HepG2 (cell line): ENCODE data around the gene AAR2. TPM values are rescaled to one million over a fixed set of nuclear protein-coding genes. Genes with fewer than 3 reads are reported as not detected.

Source experiments
- ATAC-seq: fragments of 200-7000 bp; cut with Tn5 transposase; 3 replicates; pipeline ENCODE4 v1.9.1; 2020; ENCODE audit warnings: mild to moderate bottlenecking, moderate library complexity
- BruUV-seq: library from RNA; stranded (reverse); fragments of 400-500 nt; replicated peaks from 2 replicates; lab custom pipeline; 2021; lab: Mats Ljungman, UMichigan
- CTCF ChIA-PET: fragments of 300-600 bp; formaldehyde crosslinking; extraction: SDS; loops from one replicate; lab custom pipeline; 2021; ENCODE audit warnings: low total read pairs, inconsistent platforms, low intra/inter-chr PET ratio; lab: Yijun Ruan, JAX
- POLR2A ChIA-PET: fragments of 350-600 bp; sonication (Branson Sonifier 250); formaldehyde crosslinking; loops from one replicate; lab custom pipeline; 2020; ENCODE audit warnings: antibody characterized with exemption, inconsistent platforms; lab: Yijun Ruan, JAX
- DNase-seq: peaks from one replicate; pipeline ENCODE4 v3.0.0-alpha.2; 2015; ENCODE audit warnings: low spot score
- FAIRE-seq: peaks from 3 replicates; lab custom pipeline; 2011; peaks lifted over from hg19 to GRCh38; lab: Jason Lieb, UNC
- H2AFZ ChIP-seq: one replicate; pipeline ENCODE4 v1.6.1; 2011; ENCODE audit warnings: low read length, inconsistent platforms
- H3K27ac ChIP-seq: fragments of 300-600 bp; 3 replicates; pipeline ENCODE4 v1.8.0; 2011; ENCODE audit warnings: mixed run types, mild to moderate bottlenecking, mixed read lengths, low read length, inconsistent platforms; ENCODE audit not compliant: insufficient read depth; ENCODE audit errors: extremely low read length
- H3K27me3 ChIP-seq, 2 experiments: fragments of 200-600 bp in 1 of 2; 2 replicates in 1 of 2; 3 replicates in 1 of 2; pipeline versions ENCODE4 v1.6.0 to v1.8.0; 2011; ENCODE audit warnings: low read length in 2 of 2, mild to moderate bottlenecking in 2 of 2, moderate library complexity in 2 of 2, inconsistent platforms in 1 of 2; ENCODE audit not compliant: insufficient read depth in 2 of 2, control insufficient read depth in 1 of 2
- H3K36me3 ChIP-seq, 2 experiments: fragments of 200-600 bp in 1 of 2; replicated peaks in 1 of 2; 2 replicates in 1 of 2; 3 replicates in 1 of 2; pipeline versions ENCODE4 v1.5.1 to v1.8.0; 2011; ENCODE audit warnings: low read length in 2 of 2, inconsistent platforms in 1 of 2; ENCODE audit not compliant: insufficient read depth in 2 of 2, control insufficient read depth in 1 of 2
- H3K4me1 ChIP-seq: 2 replicates; pipeline ENCODE4 v1.5.1; 2012; ENCODE audit warnings: low read length, inconsistent platforms; ENCODE audit not compliant: insufficient read depth
- H3K4me2 ChIP-seq: 2 replicates; pipeline ENCODE4 v1.6.0; 2011; ENCODE audit warnings: low read depth, low read length, inconsistent platforms
- H3K4me3 ChIP-seq, 3 experiments: fragments of 200-600 bp in 1 of 3; sonication (generic), shearing (Covaris generic) in 1 of 3; replicated peaks in 1 of 3; 2 replicates each; pipeline ENCODE4 v1.5.1; 2011 to 2016; ENCODE audit warnings: low read length in 3 of 3, inconsistent platforms in 2 of 3, low read depth in 2 of 3, mild to moderate bottlenecking in 2 of 3, control low read depth in 1 of 3, mixed read lengths in 1 of 3; ENCODE audit not compliant: insufficient read depth in 1 of 3
- H3K79me2 ChIP-seq: one replicate; pipeline ENCODE4 v1.6.1; 2011; ENCODE audit warnings: low read length, inconsistent platforms; ENCODE audit not compliant: insufficient read depth
- H3K9ac ChIP-seq: 2 replicates; pipeline ENCODE4 v1.6.0; 2011; ENCODE audit warnings: mild to moderate bottlenecking, low read depth, low read length, inconsistent platforms; ENCODE audit not compliant: insufficient read depth
- H3K9me3 ChIP-seq: 2 replicates; pipeline ENCODE4 v1.5.1; 2012; ENCODE audit warnings: mild to moderate bottlenecking, low read length
- H4K20me1 ChIP-seq: 2 replicates; pipeline ENCODE4 v1.6.0; 2011; ENCODE audit warnings: inconsistent platforms, mild to moderate bottlenecking, low read length, moderate library complexity; ENCODE audit not compliant: insufficient read depth
- CHD2 ChIP-seq: IDR thresholded peaks from 2 replicates; pipeline ENCODE4 v1.6.1; 2011; ENCODE audit warnings: low read depth, low read length, improper control_type of control experiment
- HNF4G ChIP-seq, 2 experiments: sonication (generic) in 1 of 2; formaldehyde crosslinking in 1 of 2; IDR thresholded peaks; 2 replicates each; pipeline versions ENCODE4 v1.4.0 to v1.6.1; 2011 to 2020; ENCODE audit warnings: borderline replicate concordance in 2 of 2, low read depth in 2 of 2, mild to moderate bottlenecking in 2 of 2, low read length in 1 of 2, missing genetic modification reagents in 1 of 2, moderate library complexity in 1 of 2
- KDM6A ChIP-seq: IDR thresholded peaks from 2 replicates; pipeline ENCODE4 v1.6.1; 2016; ENCODE audit warnings: low read depth
- NFKB2 ChIP-seq: sonication (generic); formaldehyde crosslinking; IDR thresholded peaks from 2 replicates; pipeline ENCODE4 v1.4.0; 2020; ENCODE audit warnings: missing genetic modification reagents, borderline replicate concordance
- RAD51 ChIP-seq: fragments of 450-650 bp; IDR thresholded peaks from 2 replicates; pipeline ENCODE4 v1.6.1; 2016; ENCODE audit warnings: borderline replicate concordance
- SNAPC2 ChIP-seq: sonication (generic); formaldehyde crosslinking; IDR thresholded peaks from 2 replicates; pipeline ENCODE4 v1.8.1; 2022; ENCODE audit warnings: mild to moderate bottlenecking, missing genetic modification reagents
- SOX5 ChIP-seq: IDR thresholded peaks from 2 replicates; pipeline ENCODE4 v1.6.1; 2016; ENCODE audit warnings: borderline replicate concordance
- TEAD2 ChIP-seq: sonication (generic); formaldehyde crosslinking; IDR thresholded peaks from 2 replicates; pipeline ENCODE4 v1.9.0; 2021; ENCODE audit warnings: missing genetic modification reagents
- ZFP1 ChIP-seq: IDR thresholded peaks from 2 replicates; pipeline ENCODE4 v1.6.1; 2016
- ZNF280B ChIP-seq: sonication (generic); formaldehyde crosslinking; IDR thresholded peaks from 2 replicates; pipeline ENCODE4 v1.5.0; 2020; ENCODE audit warnings: missing genetic modification reagents, mild to moderate bottlenecking, borderline replicate concordance
- ZNF33B ChIP-seq: sonication (generic); formaldehyde crosslinking; IDR thresholded peaks from 2 replicates; pipeline ENCODE4 v1.5.1; 2020; ENCODE audit warnings: mild to moderate bottlenecking, missing genetic modification reagents
- ZNF652 ChIP-seq: IDR thresholded peaks from 2 replicates; pipeline ENCODE4 v1.6.1; 2016; ENCODE audit warnings: low read depth, borderline replicate concordance
- ZNF724P ChIP-seq: sonication (generic); formaldehyde crosslinking; IDR thresholded peaks from 2 replicates; pipeline ENCODE4 v1.8.0; 2022; ENCODE audit warnings: missing genetic modification reagents, borderline replicate concordance
- WGBS: methylation state at CpG from one replicate; pipeline ENCODE4 v1.1.6; 2017; ENCODE audit warnings: low lambda C conversion rate; 5-methylcytosine and 5-hydroxymethylcytosine counted together
- in situ Hi-C: cut with HindIII; loops from 2 replicates; pipeline ENCODE4 v1.10.0; 2017; ENCODE audit warnings: low pct_unique_long_range_greater_than_20kb; ENCODE audit not compliant: extremely low pct_ligation_motif_present
- intact Hi-C: fragments of 100-400 bp; cut with micrococcal nuclease; formaldehyde crosslinking; loops from one replicate; pipeline ENCODE4 v1.10.0; 2022; ENCODE audit not compliant: unreplicated experiment
- polyA plus RNA-seq, 8 experiments: library from polyadenylated mRNA; depleted of rRNA in 3 of 8; stranded (reverse) in 7 of 8; unstranded in 1 of 8; fragments of >200 nt; fragmentation: Illumina TruSeq in 4 of 8; extraction: Trizol in 4 of 8; gene quantifications; 2 replicates each; pipeline versions ENCODE4 v1.2.1 to v1.2.3, GENCODE V29; 2011 to 2016; ENCODE audit warnings: low read depth in 4 of 8, missing spikeins in 1 of 8, mixed read lengths in 1 of 8; ENCODE audit not compliant: insufficient read depth in 1 of 8
- total RNA-seq, 5 experiments: library from RNA; depleted of rRNA; stranded (reverse); fragments of >200 nt; fragmentation: Illumina TruSeq; extraction: Trizol; gene quantifications; 2 replicates each; pipeline ENCODE4 v1.2.3, GENCODE V29; 2016; ENCODE audit warnings: low read depth in 1 of 5
- TF ChIP-seq, protein P1 (sequence below): sonication (generic); formaldehyde crosslinking; IDR thresholded peaks from 2 replicates; pipeline ENCODE4 v1.5.0; 2020; ENCODE audit warnings: missing genetic modification reagents

Gene AAR2
- total and polyA plus RNA-seq, 2 of the 13 experiments (the other 11 are each of a cell fraction or from before 2014, with no cell fraction given) = 45.2 to 46.2 TPM

- ChIA-PET CTCF (no interaction called here), POLR2A (interaction anchor here (1.2 kb wide), 1 partner anchor 9 kb away, joined by 3 read pairs; no protein-coding TSS in a partner anchor)
- WGBS = 55% methylated on average over 11 of the region's 12 CpGs
- H3K9ac ChIP-seq = no peak overlapping the region
- ATAC-seq (no peak), FAIRE-seq (no peak), DNase-seq (no peak)
- no peak overlapping the region for H3K4me3 ChIP-seq
- no peaks in the 10 kb centered on the region for H4K20me1 ChIP-seq
- no peak overlapping the region for H3K4me2 ChIP-seq
- H3K9me3 ChIP-seq = no peaks in the 10 kb centered on the region
- in situ Hi-C loops (no loop called here), intact Hi-C loops (no loop called here)
- no peaks in the 10 kb centered on the region for H3K36me3 ChIP-seq
- peaks cover 6 to 54% of the 10 kb centered on the region in 2 experiments; a peak in 4 of 5 replicates for H3K27me3 ChIP-seq
- TF ChIP-seq HNF4G (IDR thresholded peaks at IDR 0.05; ENCODE audit: borderline replicate concordance, low read depth, low read length) (no peak), HNF4G (CRISPR knock-in tag; IDR thresholded peaks at IDR 0.05; ENCODE audit: borderline replicate concordance, low read depth) (no peak), ZNF280B (CRISPR knock-in tag) (peak; percentile 18; the same call in 1 of the 2 replicates)
- no peaks in the 10 kb centered on the region for H3K79me2 ChIP-seq
- H2AFZ ChIP-seq = no peak overlapping the region
- peaks cover 16% of the 10 kb centered on the region; the same call in 1 of the 2 replicates for H3K4me1 ChIP-seq
- BruUV-seq = no TSS peak
- no peak overlapping the region for H3K27ac ChIP-seq
Observed at GRCh38 chr20:36262440-36262839, 26.2 kb downstream of the AAR2 start.

DNA sequence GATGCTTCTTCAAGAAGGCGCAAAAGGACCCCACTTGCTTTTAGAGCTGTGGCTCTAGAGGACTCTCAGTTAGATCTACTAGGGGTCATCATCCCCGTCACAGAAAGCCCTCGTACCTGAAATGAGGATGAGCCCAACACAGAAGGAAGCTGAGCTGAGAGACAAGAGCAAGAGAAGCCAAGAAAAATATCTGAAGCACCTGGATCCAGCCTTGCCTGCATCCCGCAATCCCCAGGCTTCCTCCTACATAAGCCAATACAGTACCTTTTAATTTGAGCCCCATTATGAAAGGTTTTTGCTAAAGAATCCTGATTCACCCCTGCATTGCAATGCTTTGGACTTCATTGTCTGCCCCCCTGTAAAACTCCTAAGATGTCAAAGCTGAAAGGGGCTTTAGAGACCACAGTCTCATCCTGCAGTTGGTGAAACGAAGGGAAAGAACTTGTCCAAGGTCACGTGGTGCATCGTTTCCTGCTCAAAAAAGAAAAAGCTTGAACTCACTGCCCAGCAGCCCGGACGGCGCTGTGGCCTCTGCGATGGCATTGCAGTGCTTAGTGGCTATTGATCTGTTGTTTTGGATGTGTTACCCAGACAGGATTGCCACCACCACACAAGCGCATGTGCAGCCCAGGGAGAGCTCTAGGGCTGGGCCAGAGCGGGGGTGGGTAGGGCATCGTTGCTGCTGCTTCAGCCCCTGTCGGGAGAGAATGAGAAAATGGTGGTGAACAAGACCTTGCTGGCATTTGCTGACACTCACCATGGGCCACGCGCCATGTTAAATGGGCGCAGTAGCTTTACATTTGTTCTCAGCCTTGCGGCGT lies 28.4 kb downstream of the AAR2 start:
- ATAC-seq = peak; percentile 17
- POLR2A ChIA-PET = interaction anchor here (1.0 kb wide), 1 partner anchor 9 kb away, joined by 3 read pairs; no protein-coding TSS in a partner anchor
- no peak overlapping the region for H2AFZ ChIP-seq
- no TSS peak for BruUV-seq
- H3K36me3 ChIP-seq = no peaks in the 10 kb centered on the region
- no peak for DNase-seq
- WGBS = 40% methylated on average over 20 of the region's 20 CpGs
- no peak overlapping the region for H3K27ac ChIP-seq
- H3K27me3 ChIP-seq = peaks cover 7 to 68% of the 10 kb centered on the region in 2 experiments
- no peaks in the 10 kb centered on the region for H3K79me2 ChIP-seq
- no peak overlapping the region for H3K4me3 ChIP-seq
- in situ Hi-C loops (no loop called here), intact Hi-C loops (no loop called here)
- no peaks in the 10 kb centered on the region for H4K20me1 ChIP-seq
- peak; percentile 26 for FAIRE-seq
- no peaks in the 10 kb centered on the region for H3K9me3 ChIP-seq
- H3K4me1 ChIP-seq = peaks cover 12% of the 10 kb centered on the region
- H3K4me2 ChIP-seq = no peak overlapping the region
- CTCF ChIA-PET = no interaction called here
- H3K9ac ChIP-seq = no peak overlapping the region
- TF ChIP-seq ZNF33B (CRISPR knock-in tag) = no peak
- TF ChIP-seq TEAD2 (CRISPR knock-in tag) = 0 out of 2 replicates have a peak, but pooled peaks have one; percentile 36
- no peak for TF ChIP-seq NFKB2 (CRISPR knock-in tag)
- no peak for TF ChIP-seq CHD2
- TF ChIP-seq, protein P1, sequence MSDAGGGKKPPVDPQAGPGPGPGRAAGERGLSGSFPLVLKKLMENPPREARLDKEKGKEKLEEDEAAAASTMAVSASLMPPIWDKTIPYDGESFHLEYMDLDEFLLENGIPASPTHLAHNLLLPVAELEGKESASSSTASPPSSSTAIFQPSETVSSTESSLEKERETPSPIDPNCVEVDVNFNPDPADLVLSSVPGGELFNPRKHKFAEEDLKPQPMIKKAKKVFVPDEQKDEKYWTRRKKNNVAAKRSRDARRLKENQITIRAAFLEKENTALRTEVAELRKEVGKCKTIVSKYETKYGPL (CRISPR knock-in tag) = no peak
- no peak for TF ChIP-seq ZFP1 (CRISPR knock-in tag)
- no peak for TF ChIP-seq KDM6A (CRISPR knock-in tag)
- TF ChIP-seq SNAPC2 (CRISPR knock-in tag) = no peak
- TF ChIP-seq RAD51 = peak; percentile 79; the same call in 1 of the 2 replicates
- TF ChIP-seq SOX5 (CRISPR knock-in tag) = no peak
- TF ChIP-seq ZNF724P (CRISPR knock-in tag) = no peak
- no peak for TF ChIP-seq ZNF652 (CRISPR knock-in tag)
